GM21515 (cell line): Measurements from ENCODE around the gene TTC36.
A peak's percentile ranks its signal among the peaks of the same experiment; 100 is the strongest.
"Not testable (repeated sequence)": the region's sequence is repeated elsewhere in the genome, so short reads cannot be mapped to it uniquely, and the experiment has no call there.

Experiments used
- ATAC-seq: cut with Tn5 transposase; IDR thresholded peaks from one replicate; pipeline ENCODE4 v1.9.1; 2021; ENCODE audit not compliant: unreplicated experiment

Gene TTC36

GRCh38 chr11:118531597-118532084 lies 4.4 kb downstream of the TTC36 start:
- no peak for ATAC-seq

- no peak for ATAC-seq
Observed at GRCh38 chr11:118532091-118532490, 4.8 kb downstream of the TTC36 start.

- ATAC-seq: no peak
Observed at GRCh38 chr11:118532852-118533768, 5.8 kb downstream of the TTC36 start.

- no peak for ATAC-seq
Observed at GRCh38 chr11:118533769-118534729, 6.8 kb downstream of the TTC36 start.

- ATAC-seq: no peak
Observed at GRCh38 chr11:118535261-118535660, 8.0 kb downstream of the TTC36 start.

GRCh38 chr11:118536726-118537125 lies 9.5 kb downstream of the TTC36 start:
- ATAC-seq: no peak

GRCh38 chr11:118537409-118537980 lies 10.2 kb downstream of the TTC36 start:
- ATAC-seq: no peak

GRCh38 chr11:118544010-118544646 lies 16.9 kb downstream of the TTC36 start:
- no peak for ATAC-seq

- no peak for ATAC-seq
Observed at GRCh38 chr11:118544647-118545010, 17.4 kb downstream of the TTC36 start.

GRCh38 chr11:118545533-118545932 lies 18.3 kb downstream of the TTC36 start:
- no peak for ATAC-seq

GRCh38 chr11:118547132-118547531 lies 19.9 kb downstream of the TTC36 start:
- no peak for ATAC-seq

GRCh38 chr11:118552341-118552740 lies 25.1 kb downstream of the TTC36 start:
- no peak for ATAC-seq

GRCh38 chr11:118560806-118561205 lies 33.5 kb downstream of the TTC36 start:
- no peak for ATAC-seq

- no peak for ATAC-seq
Observed at GRCh38 chr11:118565051-118565450, 37.8 kb downstream of the TTC36 start.

GRCh38 chr11:118569670-118570069 lies 42.4 kb downstream of the TTC36 start:
- ATAC-seq: no peak

- no peak for ATAC-seq
Observed at GRCh38 chr11:118570787-118571186, 43.5 kb downstream of the TTC36 start.

GRCh38 chr11:118571701-118572060 lies 44.4 kb downstream of the TTC36 start:
- ATAC-seq: not testable (repeated sequence)

GRCh38 chr11:118572061-118572980 lies 45.0 kb downstream of the TTC36 start, which contains the start of gene ARCN1:
ARCN1 (plus strand) TSS chr11:118572409; CDS start chr11:118572548, 139 bp downstream.
- ATAC-seq: peak; percentile 67

GRCh38 chr11:118572981-118573550 lies 45.8 kb downstream of the TTC36 start:
- ATAC-seq: peak; percentile 16
